HG03342 (cell line): ENCODE data around the gene ROMO1.
"Not testable (repeated sequence)": the region's sequence is repeated elsewhere in the genome, so short reads cannot be mapped to it uniquely, and the experiment has no call there.

Experiments used
- ATAC-seq: cut with Tn5 transposase; IDR thresholded peaks from one replicate; pipeline ENCODE4 v1.9.1; 2021; ENCODE audit warnings: mild to moderate bottlenecking, moderate library complexity; ENCODE audit not compliant: unreplicated experiment

ROMO1 gene

GRCh38 chr20:35709259-35709658 lies 10.1 kb downstream of the ROMO1 start:
- no peak for ATAC-seq

DNA sequence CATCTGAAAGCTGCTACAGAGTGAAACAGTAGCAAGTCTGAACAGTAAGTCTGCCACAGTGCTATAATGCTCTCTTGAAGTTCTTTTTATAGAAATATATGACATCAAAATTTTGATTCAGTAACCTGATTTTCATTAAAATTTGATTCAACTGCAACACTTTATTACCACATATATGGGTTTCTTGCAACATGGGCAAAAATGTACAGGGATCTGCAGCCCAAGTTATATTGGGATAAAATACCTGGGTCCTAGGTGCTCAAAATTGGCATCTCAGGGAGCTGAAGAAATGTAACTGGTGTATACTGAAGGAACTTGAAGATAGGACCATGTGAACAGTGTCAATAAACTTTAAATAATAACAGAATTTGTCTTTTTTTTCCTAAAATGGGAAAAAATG lies 10.8 kb downstream of the ROMO1 start:
- ATAC-seq = no peak

DNA sequence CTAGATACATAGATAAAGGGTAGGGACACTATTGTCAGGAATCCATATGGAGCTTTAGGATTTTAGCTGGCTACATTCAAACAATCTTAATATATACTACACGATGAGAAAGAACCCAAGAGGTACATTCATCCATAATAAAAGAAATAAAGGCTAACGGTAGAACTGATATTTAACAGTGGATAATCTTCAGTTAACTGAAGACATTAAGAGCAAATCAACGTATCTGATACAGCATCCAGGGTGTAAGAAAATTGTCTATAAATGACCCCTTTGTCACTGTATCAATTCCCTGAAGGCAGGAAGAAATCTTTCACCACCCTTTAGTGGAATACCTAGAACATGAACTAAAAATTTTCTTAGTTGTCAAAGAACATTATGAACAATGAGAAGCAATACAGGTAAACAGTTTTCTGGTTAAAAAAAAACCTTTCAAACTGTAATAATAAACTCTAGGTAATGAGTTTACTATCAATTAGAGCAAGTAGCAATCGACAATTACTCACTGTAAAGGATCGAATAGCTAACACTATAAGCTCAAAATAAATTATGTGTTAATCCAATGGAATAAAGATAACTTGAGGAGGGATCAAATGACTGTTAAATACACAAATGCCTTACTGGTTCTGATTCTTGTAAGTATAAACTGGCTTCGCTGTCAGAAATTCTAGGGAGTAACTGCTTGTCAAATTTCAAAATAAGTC lies 11.8 kb downstream of the ROMO1 start:
- ATAC-seq = no peak

DNA sequence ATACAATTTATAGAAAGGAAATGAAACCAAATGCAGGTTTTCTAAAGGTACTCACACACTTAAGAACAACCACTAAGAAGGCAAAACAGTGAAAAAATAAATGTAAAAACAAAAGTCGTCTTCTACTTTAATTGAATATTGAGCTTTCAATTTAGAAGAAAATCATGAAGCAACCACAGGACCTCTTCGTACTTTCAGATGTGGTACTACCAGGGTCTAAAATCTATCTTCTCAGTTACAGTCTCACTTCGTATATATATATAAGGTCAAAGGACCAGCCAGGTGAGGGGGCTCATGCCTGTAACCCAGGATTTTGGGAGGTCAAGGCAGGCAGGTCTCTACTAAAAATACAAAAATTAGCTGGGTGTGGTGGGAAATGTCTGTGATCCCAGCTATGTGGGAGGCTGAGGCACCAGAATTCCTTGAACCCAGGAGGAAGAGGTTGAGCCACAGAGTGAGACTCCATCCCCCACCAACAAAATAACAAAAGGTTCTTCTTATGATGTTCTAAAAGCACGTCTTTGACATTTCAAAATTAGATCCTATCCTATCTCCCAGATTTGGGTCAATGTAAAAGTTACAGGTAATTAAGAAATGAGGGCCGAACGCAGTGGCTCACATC lies 12.5 kb downstream of the ROMO1 start:
- ATAC-seq = no peak

DNA sequence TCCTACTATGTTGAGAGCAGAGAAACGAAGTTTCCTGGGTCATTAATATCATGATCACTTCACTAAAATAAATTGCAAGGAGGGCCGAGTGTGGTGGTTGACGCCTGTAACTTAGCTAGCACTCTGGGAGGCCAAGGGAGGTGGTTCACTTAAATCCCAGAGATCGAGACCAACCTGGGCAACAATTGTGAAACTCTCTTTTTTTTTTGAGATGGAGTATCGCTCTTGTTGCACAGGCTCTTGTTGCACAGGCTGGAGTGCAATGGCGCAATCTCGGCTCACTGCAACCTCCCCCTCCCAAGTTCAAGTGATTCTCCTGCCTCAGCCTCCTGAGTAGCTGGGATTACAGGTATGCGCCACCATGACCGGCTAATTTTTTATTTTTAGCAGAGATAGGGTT lies 13.9 kb downstream of the ROMO1 start:
- ATAC-seq = not testable (repeated sequence)

DNA sequence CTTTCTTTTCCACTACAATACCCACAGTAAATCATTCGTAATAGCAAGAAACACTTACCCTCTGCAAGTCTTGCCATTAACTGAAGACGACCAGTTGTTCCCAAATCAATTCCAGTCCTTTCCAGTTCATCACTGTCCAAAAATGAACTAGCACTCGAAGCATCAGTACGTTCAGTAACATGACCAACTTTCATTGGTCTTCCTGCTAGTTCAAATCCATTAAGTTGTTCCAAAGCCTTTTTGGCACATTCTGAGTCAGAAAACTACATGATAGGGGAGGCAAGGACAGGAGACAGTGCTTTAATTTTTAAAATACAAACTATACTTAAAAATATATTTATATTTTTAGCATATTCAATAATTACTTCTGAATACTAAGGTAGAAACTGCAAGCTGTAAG lies 14.9 kb downstream of the ROMO1 start:
- ATAC-seq = no peak

DNA sequence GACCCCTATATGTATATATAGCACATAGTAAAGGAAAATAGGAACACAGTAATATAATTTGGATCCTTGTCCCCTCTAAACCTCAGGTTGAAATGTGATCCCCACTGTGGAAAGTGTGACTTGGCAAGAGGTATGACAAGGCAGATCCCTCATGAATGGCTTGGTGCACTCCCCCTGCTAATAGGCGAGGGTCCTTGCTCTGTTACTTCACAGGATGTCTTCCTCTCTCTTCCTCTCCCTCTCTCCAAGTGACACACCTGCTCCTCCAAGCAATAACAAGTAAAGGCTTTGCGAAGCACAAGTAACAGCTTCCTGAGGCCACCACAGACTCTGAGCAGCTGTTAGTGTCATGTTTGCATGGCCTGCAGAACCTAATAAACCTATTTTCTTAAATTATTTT lies 16.4 kb downstream of the ROMO1 start:
- no peak for ATAC-seq

DNA sequence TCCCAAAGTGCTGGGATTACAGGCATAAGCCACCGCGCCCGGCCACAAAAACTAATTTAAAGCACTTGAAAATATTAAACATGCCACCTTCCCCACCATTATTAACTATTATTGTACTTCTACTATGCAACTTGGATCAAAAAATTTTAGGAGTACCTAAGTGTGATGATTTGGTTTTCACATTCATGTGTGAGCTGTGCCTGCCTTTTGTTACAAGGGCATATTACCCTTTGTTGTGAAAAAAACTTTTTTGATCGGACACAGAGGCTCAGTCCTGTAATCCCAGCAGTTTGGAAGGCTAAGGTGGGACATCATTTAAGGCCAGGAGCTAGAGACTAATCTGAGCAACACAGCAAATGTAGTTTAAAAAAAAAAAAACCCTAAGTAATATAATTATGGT lies 17.1 kb downstream of the ROMO1 start:
- no peak for ATAC-seq

DNA sequence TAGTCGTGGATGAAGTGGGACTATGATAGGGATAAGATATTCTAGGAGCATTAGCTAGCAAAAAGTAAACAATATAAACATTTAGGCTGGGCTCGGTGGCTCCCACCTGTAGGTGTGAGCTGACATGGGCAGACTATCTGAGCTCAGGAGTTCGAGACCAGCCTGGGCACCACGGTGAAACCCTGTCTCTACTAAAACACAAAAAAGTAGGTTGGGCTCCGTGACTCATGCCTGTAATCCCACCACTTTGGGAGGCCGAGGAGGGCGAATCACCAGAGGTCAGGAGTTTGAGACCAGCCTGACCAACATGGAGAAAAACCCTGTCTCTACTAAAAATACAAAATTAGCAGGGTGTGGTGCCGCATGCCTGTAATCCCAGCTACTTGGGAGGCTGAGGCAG lies 19.1 kb downstream of the ROMO1 start:
- not testable (repeated sequence) for ATAC-seq

- no peak for ATAC-seq
These were observed 19.9 kb downstream of the ROMO1 start for GRCh38 chr20:35718972-35719635.

GRCh38 chr20:35719717-35720116 lies 20.5 kb downstream of the ROMO1 start:
- ATAC-seq = no peak

- ATAC-seq = no peak
These were observed 21.2 kb downstream of the ROMO1 start for GRCh38 chr20:35720165-35721123.

DNA sequence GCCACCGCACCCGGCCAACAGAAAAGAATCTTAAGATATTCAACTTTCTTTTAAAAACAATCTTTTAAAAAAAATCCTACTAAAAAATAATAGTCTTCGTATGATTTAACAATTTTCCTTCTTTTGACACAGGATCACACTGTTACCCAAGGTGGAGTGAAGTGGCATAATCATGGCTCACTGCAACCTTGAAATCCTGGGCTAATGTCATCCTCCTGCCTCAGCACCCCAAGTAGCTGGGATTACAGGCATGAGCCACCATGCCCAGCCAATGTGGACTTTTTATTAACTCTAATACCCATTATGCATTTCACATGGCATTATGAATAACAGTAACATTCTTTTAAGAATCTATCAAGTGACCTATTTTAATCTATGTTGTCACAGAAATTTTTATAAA lies 22.0 kb downstream of the ROMO1 start:
- ATAC-seq = no peak

GRCh38 chr20:35721621-35722020 lies 22.4 kb downstream of the ROMO1 start:
- no peak for ATAC-seq

GRCh38 chr20:35723275-35723639 lies 24.1 kb downstream of the ROMO1 start:
- ATAC-seq = not testable (repeated sequence)

- not testable (repeated sequence) for ATAC-seq
These were observed 24.6 kb downstream of the ROMO1 start for GRCh38 chr20:35723652-35724320.

- no peak for ATAC-seq
These were observed 25.4 kb downstream of the ROMO1 start for GRCh38 chr20:35724321-35725230.

- ATAC-seq = no peak
These were observed 27.9 kb downstream of the ROMO1 start for GRCh38 chr20:35726842-35727711.
